GM21619 (cell line): ENCODE data around the gene VDAC1.
"Not testable (repeated sequence)": the region's sequence is repeated elsewhere in the genome, so short reads cannot be mapped to it uniquely, and the experiment has no call there.

Source experiments
- ATAC-seq: cut with Tn5 transposase; IDR thresholded peaks from one replicate; pipeline ENCODE4 v1.9.1; 2021; ENCODE audit not compliant: unreplicated experiment

VDAC1 gene

DNA sequence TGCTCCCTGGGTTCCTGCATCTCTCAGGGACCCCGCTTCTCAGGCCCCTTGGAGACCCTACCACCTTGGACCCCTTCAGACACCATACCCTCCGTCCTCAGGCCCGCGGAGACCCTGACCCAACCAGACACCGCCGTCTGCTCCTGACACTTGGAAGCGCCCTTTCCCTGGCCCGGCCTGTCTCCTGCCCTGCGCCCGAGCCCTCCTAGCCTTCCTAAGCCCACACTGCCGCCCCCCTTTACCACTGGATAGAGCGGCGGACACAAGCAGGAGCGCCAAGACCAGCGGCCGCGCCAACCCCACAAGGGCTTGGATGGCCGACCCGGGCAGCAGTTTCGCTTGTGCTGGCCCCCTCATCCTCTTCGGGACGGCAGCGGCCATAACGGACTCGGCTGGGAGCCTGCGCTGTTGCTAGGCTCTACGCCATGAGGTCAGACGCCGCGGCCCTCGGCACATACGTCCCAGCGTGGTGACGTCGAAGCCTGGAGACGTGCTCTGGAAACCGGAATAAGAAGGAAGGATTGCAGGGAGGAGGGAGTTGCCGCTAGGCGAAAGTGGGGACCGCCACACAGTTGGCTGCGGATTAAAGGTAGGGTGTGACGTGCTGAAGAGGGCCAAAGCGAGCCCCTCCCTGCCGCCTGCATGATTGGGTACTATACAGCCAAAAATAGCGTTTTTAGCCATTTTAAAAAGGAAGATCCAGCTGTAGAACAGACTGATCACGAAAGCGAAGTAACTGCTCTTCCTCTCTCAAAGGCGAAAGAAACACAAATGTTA lies 36.4 kb downstream of the VDAC1 start, which contains the start of gene C5orf15:
Gene C5orf15, minus strand, starts transcription at position 422 of the 777 bp plus-strand sequence. Its CDS starts 41 bp downstream, at position 381.
- peak; percentile 96 for ATAC-seq

DNA sequence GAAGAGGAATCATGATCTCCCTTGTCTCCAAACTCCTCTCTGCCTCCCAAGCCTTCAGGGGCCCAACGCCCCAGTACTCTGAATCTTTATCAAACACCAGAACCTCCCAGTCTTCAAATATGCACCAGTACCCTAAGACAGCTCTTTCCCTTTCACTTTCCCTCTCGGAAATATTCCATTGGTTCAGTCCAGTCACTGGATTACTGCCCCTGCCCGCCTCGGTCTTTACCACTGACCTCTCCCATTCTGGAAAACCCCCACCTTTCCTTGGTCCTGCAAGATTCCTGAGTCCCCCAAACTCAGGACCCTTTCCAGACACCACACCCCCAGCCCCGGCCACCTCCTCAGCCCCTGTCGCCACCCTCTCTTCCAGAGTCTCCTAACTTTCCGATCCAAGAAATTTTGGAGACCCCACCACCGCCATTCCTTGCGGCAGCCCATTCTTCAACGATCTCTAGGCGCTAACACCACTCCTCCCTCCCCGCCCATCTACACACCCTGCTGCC lies 37.0 kb downstream of the VDAC1 start:
- ATAC-seq: peak; percentile 4

DNA sequence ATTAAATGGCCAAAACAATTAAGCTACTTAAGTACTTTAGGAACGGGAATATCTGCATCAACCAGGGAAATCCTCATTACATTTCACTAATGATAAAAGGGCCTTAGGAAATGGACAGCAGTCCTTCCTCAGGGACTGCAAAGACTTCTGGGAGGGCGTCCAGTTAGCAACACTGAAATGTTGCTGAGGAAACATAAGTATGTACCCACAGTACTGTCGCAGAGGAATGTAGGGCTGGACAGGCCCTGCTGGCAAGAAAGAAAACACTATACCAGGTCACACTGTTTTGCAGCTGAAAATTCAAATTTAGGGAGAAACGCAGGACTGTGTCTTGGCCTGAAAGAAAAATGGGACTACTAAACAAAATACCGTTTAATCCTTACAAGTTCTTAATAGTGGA lies 37.7 kb downstream of the VDAC1 start:
- no peak for ATAC-seq

GRCh38 chr5:133966090-133966489 lies 38.7 kb downstream of the VDAC1 start:
- no peak for ATAC-seq

GRCh38 chr5:133963493-133964128 lies 41.2 kb downstream of the VDAC1 start:
- no peak for ATAC-seq

GRCh38 chr5:133962801-133963476 lies 41.8 kb downstream of the VDAC1 start:
- no peak for ATAC-seq

GRCh38 chr5:133962131-133962530 lies 42.6 kb downstream of the VDAC1 start:
- no peak for ATAC-seq

GRCh38 chr5:133959643-133960042 lies 45.1 kb downstream of the VDAC1 start:
- no peak for ATAC-seq

DNA sequence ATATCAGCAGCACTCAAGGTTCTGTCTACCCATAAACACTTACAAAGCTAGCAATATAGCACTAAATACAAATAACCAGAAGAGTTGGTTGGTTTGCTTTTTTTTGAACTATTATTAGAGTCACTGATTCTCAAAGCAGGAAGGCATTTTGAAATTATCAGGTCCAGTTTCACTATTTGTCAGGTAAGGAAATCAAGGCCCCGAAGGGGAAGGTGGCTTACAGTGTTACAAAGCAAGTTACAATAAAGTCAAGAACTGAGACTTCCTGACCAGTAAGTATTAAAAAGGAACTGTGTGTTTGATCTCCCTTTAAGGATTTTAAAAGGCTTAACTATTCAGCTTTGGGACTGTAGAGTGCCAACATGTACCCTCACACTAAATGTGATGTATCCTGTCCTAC lies 47.2 kb downstream of the VDAC1 start:
- ATAC-seq: peak; percentile 77

- ATAC-seq: peak; percentile 13
Observed at GRCh38 chr5:133957080-133957479, 47.7 kb downstream of the VDAC1 start.

DNA sequence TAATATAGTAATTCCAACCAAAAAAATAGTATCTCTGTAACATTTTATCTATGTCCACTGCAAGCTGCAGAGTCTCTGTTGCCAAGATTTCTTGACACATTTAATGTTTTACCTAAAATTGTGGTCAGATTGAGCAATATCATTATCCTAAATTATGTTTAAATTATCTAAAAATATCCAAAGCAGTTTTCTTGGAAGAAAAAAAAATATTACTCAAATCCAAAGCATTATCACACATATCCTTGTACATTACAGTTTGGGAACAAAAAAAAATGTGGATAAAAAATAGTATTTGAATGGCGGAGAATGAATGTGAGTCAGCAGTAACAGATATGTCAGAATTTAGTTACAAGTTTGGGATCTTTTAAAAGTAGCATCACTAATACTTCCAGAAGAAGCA lies 48.6 kb downstream of the VDAC1 start:
- ATAC-seq: not testable (repeated sequence)

DNA sequence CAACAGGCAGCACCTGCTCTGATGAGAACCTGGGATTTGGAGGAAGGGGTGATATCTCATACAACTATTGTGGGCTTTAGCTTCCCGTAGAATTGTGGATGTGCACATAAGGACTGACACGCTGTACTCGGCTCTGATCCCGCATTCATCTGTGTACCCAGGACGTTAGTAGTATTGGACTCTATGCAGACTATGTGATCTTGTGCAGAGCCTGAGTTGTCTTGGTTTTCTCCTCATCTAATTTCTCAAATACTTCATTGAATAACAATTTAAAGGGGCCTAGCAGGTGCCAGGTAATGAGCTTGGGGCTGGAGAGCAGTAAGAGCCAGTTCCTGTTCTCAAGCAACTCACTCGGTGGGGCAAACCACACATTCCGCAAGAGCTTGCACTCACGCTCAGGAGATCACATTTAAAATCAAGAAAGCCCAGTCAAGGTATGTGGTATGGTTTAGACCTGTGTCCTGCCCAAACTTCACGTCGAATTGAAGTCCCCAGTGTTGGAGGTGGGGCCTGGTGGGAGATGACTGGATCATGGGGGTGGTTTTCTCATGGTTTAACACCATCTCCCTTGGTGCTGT lies 51.1 kb downstream of the VDAC1 start:
- ATAC-seq: no peak

GRCh38 chr5:133952729-133953567 lies 51.8 kb downstream of the VDAC1 start:
- no peak for ATAC-seq

DNA sequence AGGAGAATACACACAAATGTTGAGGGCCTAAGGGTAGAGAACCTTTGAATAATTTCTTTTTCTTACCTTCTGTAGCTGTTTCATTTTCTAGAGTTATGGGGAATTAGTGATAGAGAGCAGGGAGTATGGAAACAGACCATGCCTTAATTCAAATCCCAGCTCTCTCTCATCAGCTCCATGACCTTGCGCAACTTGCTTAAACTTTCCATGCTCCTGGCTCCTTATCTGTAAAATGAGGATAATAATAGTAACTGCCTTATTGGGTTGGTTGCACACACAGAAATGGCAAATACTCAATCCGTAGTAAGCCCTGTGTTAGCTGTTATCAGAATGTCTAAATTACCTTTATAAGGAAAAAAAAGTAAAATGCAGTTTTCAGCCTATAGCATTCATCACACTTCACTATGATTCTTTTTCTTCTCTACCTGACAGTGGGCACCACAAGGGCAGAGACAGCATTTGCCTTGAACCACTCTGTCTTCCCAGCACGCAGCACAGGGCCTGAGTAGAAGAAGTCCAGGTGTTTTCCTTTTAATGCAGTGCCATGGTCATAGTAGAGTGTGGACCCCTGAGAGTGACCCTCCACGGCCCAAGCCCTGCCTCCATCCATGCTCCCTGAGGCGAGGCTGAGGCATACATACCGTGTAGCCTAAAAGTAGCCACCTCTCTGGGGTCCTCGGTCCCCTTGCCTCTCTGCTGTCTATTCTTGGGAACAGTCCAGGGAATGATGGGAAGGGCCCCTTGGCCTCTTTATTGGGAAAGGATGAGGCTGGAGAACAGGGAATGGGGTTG lies 53.8 kb downstream of the VDAC1 start:
- ATAC-seq: no peak

GRCh38 chr5:133948721-133949120 lies 56.1 kb downstream of the VDAC1 start:
- ATAC-seq: no peak

- no peak for ATAC-seq
Observed at GRCh38 chr5:133947431-133947841, 57.3 kb downstream of the VDAC1 start.

GRCh38 chr5:133945568-133945967 lies 59.2 kb downstream of the VDAC1 start:
- ATAC-seq: no peak

DNA sequence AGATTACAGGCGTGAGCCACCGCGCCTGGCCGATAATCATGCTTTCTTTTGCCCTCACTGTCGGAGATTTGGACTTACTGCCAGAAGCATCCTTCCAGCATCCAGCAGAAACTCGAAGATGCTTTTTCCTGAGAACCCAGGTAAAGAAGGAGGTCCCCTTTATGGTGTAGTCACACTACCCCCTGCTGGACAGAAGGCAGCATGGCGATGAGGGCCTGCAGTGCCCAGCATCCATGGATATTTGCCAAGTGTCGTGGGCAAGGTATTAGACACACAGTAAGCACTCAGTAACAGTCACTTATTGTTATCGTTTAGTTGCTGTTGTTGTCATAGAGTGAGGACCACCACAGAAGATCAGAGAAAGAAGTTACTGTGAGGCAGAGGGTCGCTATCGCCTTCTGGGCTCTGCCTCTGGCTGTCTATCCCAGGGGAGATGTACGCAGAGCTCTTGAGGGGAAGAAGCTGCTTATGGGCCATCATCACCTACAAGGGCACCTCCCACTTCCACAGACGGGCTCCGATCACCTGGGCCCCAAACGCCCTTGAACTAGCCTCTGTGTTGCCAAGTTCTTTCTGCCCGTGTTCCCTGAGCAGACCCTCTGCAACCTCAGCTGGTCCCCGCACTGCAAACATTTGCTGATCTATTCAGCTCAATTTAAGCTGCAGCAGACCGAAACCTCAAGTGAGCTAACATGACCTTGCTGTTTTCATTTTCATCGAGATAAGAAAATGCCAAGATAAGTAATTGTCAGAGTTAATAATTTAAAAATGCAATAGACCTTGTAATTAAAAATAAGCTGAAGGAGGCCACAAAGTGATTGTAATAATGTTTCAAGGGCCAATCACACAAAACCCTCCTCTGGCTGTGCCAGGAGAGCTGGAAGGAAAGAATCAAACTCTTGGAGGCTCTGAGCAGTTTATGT lies 60.3 kb downstream of the VDAC1 start:
- ATAC-seq: no peak

- ATAC-seq: no peak
Observed at GRCh38 chr5:133943475-133943817, 61.3 kb downstream of the VDAC1 start.
